ENCODE measurements around the gene NPAS3. TPM values are rescaled to one million over a fixed set of nuclear protein-coding genes. Genes with fewer than 3 reads are reported as not detected.

The NPAS3 gene
- total and polyA plus RNA-seq, 4 experiments from 2014 or later: not detected

GRCh38 chr14:33062881-33063280 lies 124.2 kb downstream of the NPAS3 start:
- Histone ChIP-seq H3K9me3 (ENCODE audit: control insufficient read depth in 1 of 2, low read length in 2 of 2) (no peaks in the 10 kb centered on the region), H3K4me1 (ENCODE audit: insufficient read depth, low read length) (no peaks in the 10 kb centered on the region), H3K27ac (ENCODE audit: low read depth, low read length) (no peak overlapping the region), H3K4me3 (ENCODE audit: low read length in 2 of 2) (no peak overlapping the region), H3K36me3 (ENCODE audit: insufficient read depth, low read length) (no peaks in the 10 kb centered on the region), H3K27me3 (ENCODE audit: insufficient read depth, low read length) (no peaks in the 10 kb centered on the region)
- H3K36me3 Mint-ChIP-seq: no peaks in the 10 kb centered on the region
- no peak for DNase-seq
- H3K4me1 Mint-ChIP-seq: no peaks in the 10 kb centered on the region
- no peak overlapping the region for H3K27ac Mint-ChIP-seq
- peaks cover 0 to 2% of the 10 kb centered on the region in 2 donors for H3K27me3 Mint-ChIP-seq
- POLR2A ChIA-PET (ENCODE audit: partially characterized antibody): no interaction called here
- H3K9me3 Mint-ChIP-seq: peaks cover 0 to 6% (median 2%) of the 10 kb centered on the region in 8 donors
- no peak overlapping the region for H3K4me3 Mint-ChIP-seq
- intact Hi-C loops (cut with micrococcal nuclease): no loop called here
- CTCF ChIA-PET (ENCODE audit: partially characterized antibody): no interaction called here

- no peaks in the 10 kb centered on the region for H3K9me3 ChIP-seq (ENCODE audit: control insufficient read depth in 1 of 2, low read length in 2 of 2)
- no peaks in the 10 kb centered on the region for H3K4me1 Mint-ChIP-seq
- H3K27ac ChIP-seq (ENCODE audit: low read depth, low read length): no peak overlapping the region
- H3K4me3 Mint-ChIP-seq: no peak overlapping the region
- H3K4me3 ChIP-seq (ENCODE audit: low read length in 2 of 2): no peak overlapping the region
- peaks cover 0 to 7% (median 2%) of the 10 kb centered on the region in 8 donors for H3K9me3 Mint-ChIP-seq
- ChIA-PET CTCF (ENCODE audit: partially characterized antibody) (no interaction called here), POLR2A (ENCODE audit: partially characterized antibody) (no interaction called here)
- H3K36me3 Mint-ChIP-seq: no peaks in the 10 kb centered on the region
- intact Hi-C loops (cut with micrococcal nuclease): no loop called here
- no peaks in the 10 kb centered on the region for H3K4me1 ChIP-seq (ENCODE audit: insufficient read depth, low read length)
- H3K36me3 ChIP-seq (ENCODE audit: insufficient read depth, low read length): no peaks in the 10 kb centered on the region
- H3K27ac Mint-ChIP-seq: no peak overlapping the region
- H3K27me3 ChIP-seq (ENCODE audit: insufficient read depth, low read length): no peaks in the 10 kb centered on the region
- H3K27me3 Mint-ChIP-seq: peaks cover 0 to 2% of the 10 kb centered on the region in 2 donors
- DNase-seq: no peak
These were observed 124.8 kb downstream of the NPAS3 start for GRCh38 chr14:33063521-33063920.

GRCh38 chr14:33065634-33066033 lies 127.0 kb downstream of the NPAS3 start:
- H3K4me3 Mint-ChIP-seq: no peak overlapping the region
- H3K4me1 Mint-ChIP-seq: no peaks in the 10 kb centered on the region
- H3K27ac Mint-ChIP-seq: no peak overlapping the region
- H3K4me3 ChIP-seq (ENCODE audit: low read length in 2 of 2): no peak overlapping the region
- CTCF ChIA-PET (ENCODE audit: partially characterized antibody): no interaction called here
- no peaks in the 10 kb centered on the region for H3K27me3 ChIP-seq (ENCODE audit: insufficient read depth, low read length)
- POLR2A ChIA-PET (ENCODE audit: partially characterized antibody): no interaction called here
- peaks cover 0 to 7% (median 2%) of the 10 kb centered on the region in 8 donors for H3K9me3 Mint-ChIP-seq
- no peaks in the 10 kb centered on the region for H3K36me3 ChIP-seq (ENCODE audit: insufficient read depth, low read length)
- DNase-seq: no peak
- H3K27ac ChIP-seq (ENCODE audit: low read depth, low read length): no peak overlapping the region
- H3K4me1 ChIP-seq (ENCODE audit: insufficient read depth, low read length): no peaks in the 10 kb centered on the region
- no peaks in the 10 kb centered on the region for H3K36me3 Mint-ChIP-seq
- H3K9me3 ChIP-seq (ENCODE audit: control insufficient read depth in 1 of 2, low read length in 2 of 2): no peaks in the 10 kb centered on the region
- intact Hi-C loops (cut with micrococcal nuclease): no loop called here
- no peaks in the 10 kb centered on the region for H3K27me3 Mint-ChIP-seq

- Histone ChIP-seq H3K4me1 (ENCODE audit: insufficient read depth, low read length) (no peaks in the 10 kb centered on the region), H3K9me3 (ENCODE audit: control insufficient read depth in 1 of 2, low read length in 2 of 2) (no peaks in the 10 kb centered on the region), H3K27me3 (ENCODE audit: insufficient read depth, low read length) (no peaks in the 10 kb centered on the region), H3K4me3 (ENCODE audit: low read length in 2 of 2) (no peak overlapping the region), H3K27ac (ENCODE audit: low read depth, low read length) (no peak overlapping the region), H3K36me3 (ENCODE audit: insufficient read depth, low read length) (no peaks in the 10 kb centered on the region)
- DNase-seq: no peak
- Mint-ChIP-seq H3K27ac (no peak overlapping the region), H3K36me3 (no peaks in the 10 kb centered on the region), H3K9me3 (peaks cover 0 to 4% (median 0%) of the 10 kb centered on the region in 8 donors), H3K4me3 (no peak overlapping the region), H3K27me3 (no peaks in the 10 kb centered on the region), H3K4me1 (no peaks in the 10 kb centered on the region)
- ChIA-PET POLR2A (ENCODE audit: partially characterized antibody) (no interaction called here), CTCF (ENCODE audit: partially characterized antibody) (no interaction called here)
- intact Hi-C loops (cut with micrococcal nuclease): no loop called here
These were observed 129.4 kb downstream of the NPAS3 start for GRCh38 chr14:33068040-33068439.

- Mint-ChIP-seq H3K27ac (no peak overlapping the region), H3K4me3 (no peak overlapping the region), H3K9me3 (peaks cover 0 to 4% (median 0%) of the 10 kb centered on the region in 8 donors), H3K36me3 (no peaks in the 10 kb centered on the region), H3K27me3 (no peaks in the 10 kb centered on the region), H3K4me1 (no peaks in the 10 kb centered on the region)
- intact Hi-C loops (cut with micrococcal nuclease): no loop called here
- ChIA-PET CTCF (ENCODE audit: partially characterized antibody) (no interaction called here), POLR2A (ENCODE audit: partially characterized antibody) (no interaction called here)
- Histone ChIP-seq H3K4me1 (ENCODE audit: insufficient read depth, low read length) (no peaks in the 10 kb centered on the region), H3K27ac (ENCODE audit: low read depth, low read length) (no peak overlapping the region), H3K36me3 (ENCODE audit: insufficient read depth, low read length) (no peaks in the 10 kb centered on the region), H3K27me3 (ENCODE audit: insufficient read depth, low read length) (no peaks in the 10 kb centered on the region), H3K9me3 (ENCODE audit: control insufficient read depth in 1 of 2, low read length in 2 of 2) (no peaks in the 10 kb centered on the region), H3K4me3 (ENCODE audit: low read length in 2 of 2) (no peak overlapping the region)
- no peak for DNase-seq
These were observed 129.9 kb downstream of the NPAS3 start for GRCh38 chr14:33068626-33069025.

GRCh38 chr14:33070475-33070874 lies 131.8 kb downstream of the NPAS3 start:
- Histone ChIP-seq H3K9me3 (ENCODE audit: control insufficient read depth in 1 of 2, low read length in 2 of 2) (no peaks in the 10 kb centered on the region), H3K4me3 (ENCODE audit: low read length in 2 of 2) (no peak overlapping the region), H3K4me1 (ENCODE audit: insufficient read depth, low read length) (no peaks in the 10 kb centered on the region), H3K27me3 (ENCODE audit: insufficient read depth, low read length) (no peaks in the 10 kb centered on the region), H3K27ac (ENCODE audit: low read depth, low read length) (no peak overlapping the region), H3K36me3 (ENCODE audit: insufficient read depth, low read length) (no peaks in the 10 kb centered on the region)
- POLR2A ChIA-PET (ENCODE audit: partially characterized antibody): no interaction called here
- intact Hi-C loops (cut with micrococcal nuclease): no loop called here
- H3K9me3 Mint-ChIP-seq: peaks cover 0 to 4% (median 0%) of the 10 kb centered on the region in 8 donors
- H3K4me3 Mint-ChIP-seq: no peak overlapping the region
- H3K4me1 Mint-ChIP-seq: no peaks in the 10 kb centered on the region
- CTCF ChIA-PET (ENCODE audit: partially characterized antibody): no interaction called here
- no peaks in the 10 kb centered on the region for H3K36me3 Mint-ChIP-seq
- DNase-seq: no peak
- H3K27me3 Mint-ChIP-seq: no peaks in the 10 kb centered on the region
- H3K27ac Mint-ChIP-seq: no peak overlapping the region

- Histone ChIP-seq H3K36me3 (ENCODE audit: insufficient read depth, low read length) (no peaks in the 10 kb centered on the region), H3K9me3 (ENCODE audit: control insufficient read depth in 1 of 2, low read length in 2 of 2) (no peaks in the 10 kb centered on the region), H3K27me3 (ENCODE audit: insufficient read depth, low read length) (no peaks in the 10 kb centered on the region), H3K4me3 (ENCODE audit: low read length in 2 of 2) (no peak overlapping the region), H3K27ac (ENCODE audit: low read depth, low read length) (no peak overlapping the region), H3K4me1 (ENCODE audit: insufficient read depth, low read length) (no peaks in the 10 kb centered on the region)
- H3K27ac Mint-ChIP-seq: no peak overlapping the region
- POLR2A ChIA-PET (ENCODE audit: partially characterized antibody): no interaction called here
- intact Hi-C loops (cut with micrococcal nuclease): no loop called here
- H3K4me3 Mint-ChIP-seq: no peak overlapping the region
- CTCF ChIA-PET (ENCODE audit: partially characterized antibody): no interaction called here
- peaks cover 0 to 5% (median 0%) of the 10 kb centered on the region in 8 donors for H3K9me3 Mint-ChIP-seq
- no peaks in the 10 kb centered on the region for H3K4me1 Mint-ChIP-seq
- H3K36me3 Mint-ChIP-seq: no peaks in the 10 kb centered on the region
- no peak for DNase-seq
- no peaks in the 10 kb centered on the region for H3K27me3 Mint-ChIP-seq
These were observed 134.3 kb downstream of the NPAS3 start for GRCh38 chr14:33073023-33073422.

- H3K9me3 ChIP-seq (ENCODE audit: control insufficient read depth in 1 of 2, low read length in 2 of 2): no peaks in the 10 kb centered on the region
- H3K27ac ChIP-seq (ENCODE audit: low read depth, low read length): no peak overlapping the region
- Mint-ChIP-seq H3K4me3 (no peak overlapping the region), H3K36me3 (no peaks in the 10 kb centered on the region), H3K4me1 (no peaks in the 10 kb centered on the region), H3K27ac (no peak overlapping the region), H3K9me3 (peaks cover 0 to 6% (median 0%) of the 10 kb centered on the region in 8 donors), H3K27me3 (no peaks in the 10 kb centered on the region)
- POLR2A ChIA-PET (ENCODE audit: partially characterized antibody): no interaction called here
- H3K4me3 ChIP-seq (ENCODE audit: low read length in 2 of 2): no peak overlapping the region
- no peaks in the 10 kb centered on the region for H3K27me3 ChIP-seq (ENCODE audit: insufficient read depth, low read length)
- DNase-seq: no peak
- H3K4me1 ChIP-seq (ENCODE audit: insufficient read depth, low read length): no peaks in the 10 kb centered on the region
- CTCF ChIA-PET (ENCODE audit: partially characterized antibody): no interaction called here
- no peaks in the 10 kb centered on the region for H3K36me3 ChIP-seq (ENCODE audit: insufficient read depth, low read length)
- intact Hi-C loops (cut with micrococcal nuclease): no loop called here
These were observed 142.6 kb downstream of the NPAS3 start for GRCh38 chr14:33081259-33081658.

Data from CD4-positive, alpha-beta memory T cell (primary cell).